Neuronal stem cell (in vitro differentiated cells): ENCODE data around the gene CLBA1.

Source experiments
- DNase-seq: peaks from one replicate; pipeline ENCODE4 v3.0.0-alpha.2; 2013; ENCODE audit warnings: low spot score
- H2AFZ ChIP-seq: one replicate; pipeline ENCODE4 v1.6.1; 2013; ENCODE audit warnings: mild to moderate bottlenecking, low read length, inconsistent platforms
- H2AK5ac ChIP-seq: 2 replicates; pipeline ENCODE4 v1.6.1; 2013; ENCODE audit warnings: low read depth, mild to moderate bottlenecking, inconsistent platforms, low read length, moderate library complexity, mixed read lengths
- H2BK120ac ChIP-seq: 2 replicates; pipeline ENCODE4 v1.6.1; 2013; ENCODE audit warnings: low read depth, mild to moderate bottlenecking, inconsistent platforms, low read length, moderate library complexity, mixed read lengths
- H2BK12ac ChIP-seq: one replicate; pipeline ENCODE4 v1.6.1; 2013; ENCODE audit warnings: low read length, inconsistent platforms
- H2BK15ac ChIP-seq: 2 replicates; pipeline ENCODE4 v1.6.1; 2013; ENCODE audit warnings: mild to moderate bottlenecking, low read length, inconsistent platforms, mixed read lengths
- H2BK5ac ChIP-seq: one replicate; pipeline ENCODE4 v1.6.1; 2013; ENCODE audit warnings: inconsistent platforms, mild to moderate bottlenecking, low read length, moderate library complexity
- H3K14ac ChIP-seq: one replicate; pipeline ENCODE4 v1.6.1; 2013; ENCODE audit warnings: low read length, inconsistent platforms
- H3K18ac ChIP-seq: 2 replicates; pipeline ENCODE4 v1.6.1; 2013; ENCODE audit warnings: low read length, inconsistent platforms
- H3K23ac ChIP-seq: 2 replicates; pipeline ENCODE4 v1.6.1; 2013; ENCODE audit warnings: low read depth, mild to moderate bottlenecking, mixed read lengths, low read length, inconsistent platforms; ENCODE audit not compliant: poor library complexity
- H3K27ac ChIP-seq: replicated peaks from 3 replicates; pipeline ENCODE4 v1.5.1; 2013; ENCODE audit warnings: low read length, inconsistent platforms
- H3K27me3 ChIP-seq, 3 experiments: 2 replicates each; pipeline ENCODE4 v1.6.1; 2013; ENCODE audit warnings: low read length in 3 of 3, mild to moderate bottlenecking in 2 of 3, inconsistent platforms in 1 of 3, low read depth in 1 of 3, mixed read lengths in 1 of 3, moderate library complexity in 1 of 3; ENCODE audit not compliant: control insufficient read depth in 3 of 3, insufficient read depth in 3 of 3
- H3K36me3 ChIP-seq, 2 donors: replicated peaks in 1 of 2; 2 replicates each; pipeline ENCODE4 v1.6.1; 2013; ENCODE audit warnings: low read length in 2 of 2; ENCODE audit not compliant: control insufficient read depth in 2 of 2, insufficient read depth in 2 of 2
- H3K4ac ChIP-seq: 2 replicates; pipeline ENCODE4 v1.6.1; 2013; ENCODE audit warnings: inconsistent platforms, mild to moderate bottlenecking, low read length, moderate library complexity
- H3K4me1 ChIP-seq, 2 donors: 1 replicate in 1 of 2; 2 replicates in 1 of 2; pipeline ENCODE4 v1.6.1; 2013; ENCODE audit warnings: low read length in 2 of 2, low read depth in 1 of 2; ENCODE audit not compliant: control insufficient read depth in 2 of 2, insufficient read depth in 1 of 2
- H3K4me2 ChIP-seq: one replicate; pipeline ENCODE4 v1.6.1; 2013; ENCODE audit warnings: mild to moderate bottlenecking, low read length, inconsistent platforms; ENCODE audit not compliant: insufficient read depth, poor library complexity, severe bottlenecking
- H3K4me3 ChIP-seq, 2 donors: 2 replicates each; pipeline ENCODE4 v1.5.1; 2013; ENCODE audit warnings: low read length in 2 of 2, mild to moderate bottlenecking in 2 of 2, inconsistent platforms in 1 of 2, moderate library complexity in 1 of 2
- H3K79me1 ChIP-seq: one replicate; pipeline ENCODE4 v1.6.1; 2013; ENCODE audit warnings: low read depth, mild to moderate bottlenecking, inconsistent platforms, low read length, moderate library complexity
- H3K9ac ChIP-seq: one replicate; pipeline ENCODE4 v1.6.1; 2013; ENCODE audit warnings: mild to moderate bottlenecking, low read depth, low read length, inconsistent platforms; ENCODE audit not compliant: poor library complexity
- H3K9me3 ChIP-seq, 2 donors: replicated peaks in 1 of 2; 2 replicates each; pipeline versions ENCODE3 to v1.6.1; 2013; ENCODE audit warnings: low read length in 2 of 2, mild to moderate bottlenecking in 2 of 2, inconsistent platforms in 1 of 2, low read depth in 1 of 2, mixed read lengths in 1 of 2, moderate library complexity in 1 of 2; ENCODE audit not compliant: control insufficient read depth in 2 of 2, insufficient read depth in 1 of 2
- H4K8ac ChIP-seq: one replicate; pipeline ENCODE4 v1.6.1; 2013; ENCODE audit warnings: low read depth, mild to moderate bottlenecking, inconsistent platforms, low read length, moderate library complexity
- H4K91ac ChIP-seq: one replicate; pipeline ENCODE4 v1.6.1; 2013; ENCODE audit warnings: low read length, low read depth, mild to moderate bottlenecking, inconsistent platforms; ENCODE audit not compliant: poor library complexity
- WGBS, 2 donors: extraction: QIAGEN DNeasy Blood & Tissue Kit; methylation state at CpG; one replicate each; pipeline ENCODE4 v1.1.7; 2013; ENCODE audit warnings: missing lambda C conversion rate in 2 of 2, mixed read lengths in 1 of 2; ENCODE audit not compliant: insufficient read length in 2 of 2, insufficient replicate concordance in 1 of 2; ENCODE audit errors: extremely low coverage in 2 of 2; 5-methylcytosine and 5-hydroxymethylcytosine counted together

Gene CLBA1

DNA sequence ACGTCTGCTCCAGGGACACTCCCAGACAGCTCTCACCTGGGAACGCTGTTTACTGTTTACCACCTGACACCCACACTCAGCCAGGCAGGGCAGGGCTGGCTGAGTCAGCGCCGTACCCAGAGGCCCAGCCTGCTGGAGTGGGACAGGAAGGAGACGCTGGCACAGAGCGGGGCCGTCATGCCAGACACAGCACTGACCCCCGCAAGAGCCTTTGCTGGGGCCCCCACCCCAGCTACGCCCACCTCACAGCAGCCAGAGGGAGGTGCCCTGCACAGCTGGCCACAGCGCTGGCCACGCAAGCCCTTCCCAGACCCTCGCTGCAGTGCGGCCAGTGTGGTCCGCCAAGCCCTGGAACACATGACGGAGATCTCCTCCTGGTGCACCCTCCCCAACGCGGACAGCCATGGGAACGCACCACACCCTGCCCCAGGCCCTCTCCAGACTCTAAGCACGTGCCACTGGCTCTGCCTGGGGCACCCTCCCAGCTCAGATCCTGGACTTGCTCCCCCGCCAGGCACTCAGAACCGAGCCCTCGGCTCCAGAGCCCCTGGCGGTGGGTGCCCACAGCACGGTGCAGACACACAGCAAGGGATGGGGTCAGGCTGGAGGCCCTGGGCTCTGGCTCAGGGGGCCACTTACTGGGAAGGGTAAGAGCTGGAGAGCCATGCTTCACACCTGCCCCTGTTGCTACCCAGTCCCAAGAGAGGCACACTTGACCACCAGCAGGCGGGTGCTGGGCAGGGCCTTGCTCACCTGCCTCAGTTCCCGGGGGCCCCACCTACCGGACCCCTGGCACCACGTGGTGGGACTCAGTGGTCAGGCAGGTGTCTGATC lies 13.1 kb upstream of the CLBA1 start:
- Histone ChIP-seq H3K4me2 (no peak overlapping the region), H3K4ac (no peak overlapping the region), H3K4me1 (peaks cover 29 to 41% of the 10 kb centered on the region in 2 donors), H2BK5ac (peak overlapping the region; percentile 44), H3K27ac (no peak overlapping the region), H2BK12ac (peak overlapping the region; percentile 79), H3K18ac (peak overlapping the region; percentile 72), H3K27me3 (peaks cover 5 to 90% (median 16%) of the 10 kb centered on the region in 3 experiments), H4K91ac (no peak overlapping the region), H3K79me1 (no peaks in the 10 kb centered on the region), H3K4me3 (no peak overlapping the region), H3K9ac (peak overlapping the region; percentile 50), H2BK120ac (peak overlapping the region; percentile 13), H2BK15ac (peak overlapping the region; percentile 84), H4K8ac (no peak overlapping the region), H2AFZ (peak overlapping the region; percentile 68), H3K36me3 (no peaks in the 10 kb centered on the region), H2AK5ac (peak overlapping the region; percentile 59), H3K23ac (peak overlapping the region; percentile 47), H3K9me3 (peaks cover 0 to 2% of the 10 kb centered on the region in 2 donors), H3K14ac (peak overlapping the region; percentile 38)
- DNase-seq, result no peak
- no CpG with 5 or more reads among the region's 28 CpGs for WGBS, 2 donors

DNA sequence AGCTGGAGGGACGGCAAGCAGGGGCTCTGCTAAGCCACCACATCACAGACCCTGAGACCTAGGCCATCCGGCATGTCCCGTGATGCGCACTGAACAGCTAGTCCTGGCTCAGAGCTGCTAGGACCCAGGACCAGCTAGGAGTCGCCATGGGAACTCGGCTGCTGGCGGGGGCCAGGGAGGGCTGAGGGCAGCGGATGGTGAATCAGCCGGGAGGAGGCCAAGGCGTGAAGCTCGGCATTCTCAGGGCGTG lies 12.5 kb upstream of the CLBA1 start:
- Histone ChIP-seq H3K4me3 (no peak overlapping the region), H2BK120ac (peak overlapping the region; percentile 13), H3K4ac (no peak overlapping the region), H3K14ac (peak overlapping the region; percentile 38), H3K9me3 (peaks cover 0 to 2% of the 10 kb centered on the region in 2 donors), H3K9ac (peak overlapping the region; percentile 50), H3K23ac (peak overlapping the region; percentile 47), H2AFZ (peak overlapping the region; percentile 68), H3K27ac (no peak overlapping the region), H2BK12ac (peak overlapping the region; percentile 79), H3K79me1 (no peaks in the 10 kb centered on the region), H3K4me1 (peaks cover 28 to 39% of the 10 kb centered on the region in 2 donors), H3K27me3 (peaks cover 5 to 90% (median 21%) of the 10 kb centered on the region in 3 experiments), H3K4me2 (no peak overlapping the region), H4K91ac (no peak overlapping the region), H2BK5ac (peak overlapping the region; percentile 44), H2AK5ac (peak overlapping the region; percentile 59), H4K8ac (no peak overlapping the region), H3K18ac (peak overlapping the region; percentile 31), H3K36me3 (no peaks in the 10 kb centered on the region), H2BK15ac (peak overlapping the region; percentile 84)
- no CpG with 5 or more reads among the region's 12 CpGs for WGBS, 2 donors
- no peak for DNase-seq

DNA sequence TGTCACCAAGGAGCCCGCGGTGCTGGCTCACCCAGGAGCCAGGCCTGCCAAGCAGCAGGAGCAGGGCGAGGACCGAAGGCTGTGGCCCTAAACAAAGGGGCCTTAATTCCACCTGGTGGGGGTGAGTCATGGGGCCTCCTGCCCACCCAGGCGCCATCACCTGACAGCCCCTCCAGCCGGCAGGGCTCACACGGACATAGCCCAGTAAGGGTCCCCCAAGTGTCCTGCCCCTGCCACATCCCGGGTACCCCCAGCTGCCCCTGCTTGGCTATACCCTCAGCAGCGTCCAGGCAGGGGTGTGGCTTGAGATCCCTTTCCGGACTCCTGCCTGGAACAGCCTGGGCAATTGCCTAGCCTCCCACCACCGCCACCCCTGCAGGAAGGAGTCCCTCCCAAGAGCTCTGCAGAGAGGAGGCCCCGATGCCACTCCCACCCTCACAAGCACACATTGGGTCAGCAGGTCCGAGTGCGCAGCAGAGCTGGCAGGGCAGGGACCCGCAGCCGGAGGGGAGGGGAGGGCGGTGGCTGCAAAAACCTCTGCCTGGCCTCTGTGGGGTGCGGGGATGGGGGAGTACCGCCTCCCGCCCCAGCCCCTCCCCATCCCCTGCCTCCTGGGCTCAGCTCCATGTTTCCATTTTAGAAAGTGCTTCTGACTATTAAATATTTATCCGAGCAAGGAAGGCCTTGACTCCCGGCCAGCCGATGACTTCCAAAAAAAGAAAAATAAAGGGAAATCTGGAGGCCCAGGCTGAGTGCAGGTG lies 12.0 kb upstream of the CLBA1 start:
- Histone ChIP-seq H3K4ac (no peak overlapping the region), H3K27me3 (peaks cover 5 to 87% (median 22%) of the 10 kb centered on the region in 3 experiments), H3K36me3 (no peaks in the 10 kb centered on the region), H3K4me2 (no peak overlapping the region), H2BK12ac (peak overlapping the region; percentile 46), H4K8ac (no peak overlapping the region), H3K27ac (no peak overlapping the region), H2AK5ac (peak overlapping the region; percentile 59), H3K9ac (peak overlapping the region; percentile 54), H2BK5ac (peak overlapping the region; percentile 66), H3K14ac (peak overlapping the region; percentile 38), H2BK15ac (peak overlapping the region; percentile 85), H2BK120ac (peak overlapping the region; percentile 13), H3K4me3 (no peak overlapping the region), H2AFZ (peak overlapping the region; percentile 68), H3K79me1 (no peaks in the 10 kb centered on the region), H3K18ac (peak overlapping the region; percentile 60), H4K91ac (no peak overlapping the region), H3K9me3 (peaks cover 0 to 1% of the 10 kb centered on the region in 2 donors), H3K23ac (no peak overlapping the region), H3K4me1 (peaks cover 25 to 35% of the 10 kb centered on the region in 2 donors)
- DNase-seq, result no peak
- WGBS, 2 donors, result no CpG with 5 or more reads among the region's 23 CpGs

DNA sequence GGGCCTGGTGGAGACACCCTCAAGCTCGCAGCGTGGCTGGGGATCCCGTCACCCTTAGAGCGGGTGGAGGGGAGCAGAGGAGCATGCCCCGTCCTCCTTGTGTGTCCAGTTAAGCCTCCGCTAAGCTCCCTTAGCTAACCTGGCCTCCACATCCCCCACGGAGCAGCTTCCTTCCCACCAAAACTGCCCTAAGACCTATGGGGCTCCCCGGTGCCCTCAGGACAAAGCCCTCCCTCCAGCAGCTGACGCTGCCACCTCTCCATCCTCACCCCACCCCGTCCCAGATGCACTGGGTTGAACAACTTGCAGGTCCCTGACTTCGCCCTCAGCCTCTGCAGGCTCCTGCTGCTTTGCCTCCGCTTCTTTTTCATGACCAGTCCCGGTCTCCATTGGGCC lies 11.4 kb upstream of the CLBA1 start:
- H3K14ac ChIP-seq, result no peak overlapping the region
- H3K9me3 ChIP-seq, result no peaks in the 10 kb centered on the region
- no CpG with 5 or more reads among the region's 13 CpGs for WGBS, 2 donors
- H2BK15ac ChIP-seq, result peak overlapping the region; percentile 85
- no peak overlapping the region for H3K4ac ChIP-seq
- H3K27ac ChIP-seq, result no peak overlapping the region
- H3K4me3 ChIP-seq, result no peak overlapping the region
- H2BK12ac ChIP-seq, result no peak overlapping the region
- H3K9ac ChIP-seq, result no peak overlapping the region
- H3K79me1 ChIP-seq, result no peaks in the 10 kb centered on the region
- H2AFZ ChIP-seq, result no peak overlapping the region
- no peaks in the 10 kb centered on the region for H3K36me3 ChIP-seq
- peak overlapping the region; percentile 57 for H3K18ac ChIP-seq
- no peak overlapping the region for H4K91ac ChIP-seq
- peaks cover 25 to 35% of the 10 kb centered on the region in 2 donors for H3K4me1 ChIP-seq
- no peak for DNase-seq
- H3K4me2 ChIP-seq, result no peak overlapping the region
- H3K23ac ChIP-seq, result no peak overlapping the region
- H2BK120ac ChIP-seq, result no peak overlapping the region
- no peak overlapping the region for H4K8ac ChIP-seq
- H3K27me3 ChIP-seq, result peaks cover 5 to 87% (median 28%) of the 10 kb centered on the region in 3 experiments
- peak overlapping the region; percentile 59 for H2AK5ac ChIP-seq
- peak overlapping the region; percentile 66 for H2BK5ac ChIP-seq
